Stimulated activated CD4-positive, alpha-beta T cell treated with anti-CD3 and anti-CD28 coated beads, Interleukin-1b, Interleukin-23, amount 100 ng/mL, for 48 hours (primary cell): ENCODE data around the gene BHLHE41.

ENCODE experiments used
- DNase-seq: peaks from one replicate; pipeline ENCODE4 v3.0.0-alpha.2; 2020

BHLHE41 gene

DNA sequence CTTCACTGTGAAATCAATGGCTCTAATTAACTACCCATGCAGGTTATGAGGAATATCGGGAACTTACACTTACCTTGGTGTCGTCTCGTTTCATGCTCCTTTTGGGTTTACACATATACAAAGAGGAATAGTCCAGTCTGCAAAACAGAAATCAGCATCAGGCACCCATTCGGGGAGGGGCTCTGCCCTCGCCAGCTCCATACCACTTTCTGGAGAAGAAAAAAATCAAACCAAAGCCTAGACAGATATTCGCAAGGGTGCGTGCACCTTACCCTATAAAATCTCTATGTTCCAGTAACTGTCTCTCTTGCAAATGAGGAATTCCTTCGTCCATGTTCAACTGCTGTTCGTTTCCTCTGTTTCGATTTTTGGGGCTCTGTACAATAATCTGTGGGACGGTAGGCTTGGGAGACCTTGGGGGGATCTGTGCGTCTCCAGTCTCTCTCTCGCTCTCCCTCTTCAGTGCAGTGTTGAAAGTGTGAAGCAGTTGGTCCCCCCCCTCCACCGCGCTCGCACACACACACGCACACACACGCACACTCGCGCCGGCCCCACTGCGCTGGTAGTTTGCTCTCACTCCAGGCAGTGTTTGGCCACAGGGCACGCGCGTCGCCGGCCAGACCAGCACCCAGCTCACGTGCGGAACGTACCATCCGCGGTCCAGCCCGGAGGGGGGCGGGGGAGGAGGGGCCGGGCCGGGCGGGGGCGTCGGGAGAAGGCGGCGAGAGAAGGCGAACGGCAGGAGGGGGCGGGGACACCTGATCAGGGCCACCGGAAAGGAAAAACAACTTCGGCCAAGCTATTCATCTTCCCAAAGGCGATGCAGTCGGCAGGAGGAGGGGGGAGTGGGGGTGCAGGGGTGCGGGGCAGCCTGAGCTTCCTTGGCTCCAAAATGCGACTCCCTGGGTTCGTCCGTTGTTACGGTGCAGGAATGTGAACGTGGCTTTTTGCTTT, at the start of gene BHLHE41:
TSS of gene BHLHE41 (minus strand) at position 592 of the 954 bp plus-strand sequence. CDS start at position 334, 258 bp downstream.
- no peak for DNase-seq

DNA sequence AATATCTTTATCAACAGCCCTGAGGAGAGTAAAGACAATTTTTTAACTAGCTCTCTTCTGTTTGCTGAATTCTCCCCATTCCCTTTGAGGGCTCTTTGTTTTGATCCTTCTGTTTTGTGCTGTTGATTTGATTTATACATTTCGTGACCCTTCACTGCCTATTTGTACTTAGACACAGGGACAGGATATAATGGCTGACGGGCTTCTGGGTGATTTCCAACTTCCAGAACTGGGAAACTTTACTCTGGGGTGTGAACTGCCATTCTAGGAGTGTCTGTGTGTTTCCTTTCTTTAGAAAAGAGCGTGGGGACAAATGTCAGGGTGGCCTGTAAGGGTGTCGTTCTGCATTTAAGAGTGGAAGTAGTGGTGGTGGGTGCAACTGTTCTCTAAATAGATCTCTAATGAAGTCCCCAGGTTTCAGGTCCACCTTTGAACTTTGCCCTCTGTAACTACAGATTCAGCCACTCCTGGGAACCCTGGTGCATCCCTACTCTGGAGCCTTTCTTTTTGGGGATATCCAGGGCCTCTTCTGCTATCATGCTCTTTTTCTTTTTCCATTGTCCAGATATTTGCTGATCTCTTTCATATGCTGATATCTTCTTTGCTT, 48.2 kb upstream of the BHLHE41 start:
- no peak for DNase-seq

DNA sequence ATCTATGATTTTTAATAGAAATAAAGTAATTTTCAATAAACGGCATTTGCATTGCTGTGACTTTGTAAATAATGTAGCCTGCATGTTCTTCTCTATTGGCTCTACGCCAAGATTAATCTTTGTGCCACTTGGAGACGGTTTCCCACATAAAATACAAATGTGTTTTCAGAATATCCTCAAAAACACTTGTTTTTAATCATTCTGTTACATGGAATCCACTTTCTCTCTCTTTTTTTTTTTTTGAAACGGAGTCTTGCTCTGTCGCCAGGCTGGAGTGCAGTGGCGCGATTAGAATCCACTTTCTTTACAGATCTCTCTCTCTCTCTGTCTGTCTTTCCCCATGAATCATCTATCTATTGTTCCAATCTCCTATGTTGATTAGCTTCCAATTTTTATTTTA, 47.7 kb upstream of the BHLHE41 start:
- no peak for DNase-seq

GRCh38 chr12:26172013-26172412, 47.2 kb upstream of the BHLHE41 start:
- DNase-seq = no peak

DNA sequence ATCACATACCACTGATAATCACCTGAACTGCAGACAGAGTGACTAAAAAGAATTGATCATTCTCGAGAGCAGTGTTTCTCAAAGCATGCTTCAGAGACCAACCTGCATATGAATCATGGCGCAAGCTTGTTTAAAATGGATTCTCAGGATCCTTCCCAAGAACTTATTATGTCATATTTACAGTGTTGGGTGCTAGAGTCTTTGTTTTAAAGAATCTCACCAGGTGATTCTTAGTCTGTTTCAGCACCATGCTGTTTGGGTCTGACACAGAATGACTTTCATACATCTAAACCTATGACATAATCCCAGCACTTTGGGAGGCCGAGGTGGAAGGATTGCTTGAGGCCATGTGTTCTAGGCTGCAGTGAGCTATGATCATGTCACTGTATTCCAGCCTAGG, 39.3 kb upstream of the BHLHE41 start:
- no peak for DNase-seq

- no peak for DNase-seq
Measured at GRCh38 chr12:26162905-26163304, 38.1 kb upstream of the BHLHE41 start.

DNA sequence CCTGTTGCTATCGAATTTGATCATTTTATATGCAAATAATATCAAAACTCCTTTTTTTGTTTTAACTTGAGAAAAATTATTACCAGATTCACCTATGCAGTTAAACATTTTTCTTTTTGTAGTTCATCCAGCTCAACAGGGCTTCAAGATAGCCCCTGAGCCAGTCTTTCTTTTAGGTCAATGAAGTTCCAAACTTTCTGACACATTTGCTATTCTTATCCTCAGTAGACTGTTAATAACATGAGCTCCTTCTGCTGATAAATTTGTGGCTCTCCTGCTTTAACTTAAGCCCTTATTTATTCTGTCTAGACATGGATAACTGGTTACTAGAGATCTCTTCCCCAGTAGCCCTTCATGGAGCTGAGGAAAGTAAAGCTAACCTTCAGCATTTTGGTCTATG, 37.3 kb upstream of the BHLHE41 start:
- DNase-seq = no peak

- no peak for DNase-seq
Measured at GRCh38 chr12:26158078-26158764, 33.4 kb upstream of the BHLHE41 start.

GRCh38 chr12:26157001-26157400, 32.2 kb upstream of the BHLHE41 start:
- no peak for DNase-seq

GRCh38 chr12:26156201-26156871, 31.5 kb upstream of the BHLHE41 start:
- no peak for DNase-seq

GRCh38 chr12:26153421-26154154, 28.8 kb upstream of the BHLHE41 start:
- DNase-seq = no peak

DNA sequence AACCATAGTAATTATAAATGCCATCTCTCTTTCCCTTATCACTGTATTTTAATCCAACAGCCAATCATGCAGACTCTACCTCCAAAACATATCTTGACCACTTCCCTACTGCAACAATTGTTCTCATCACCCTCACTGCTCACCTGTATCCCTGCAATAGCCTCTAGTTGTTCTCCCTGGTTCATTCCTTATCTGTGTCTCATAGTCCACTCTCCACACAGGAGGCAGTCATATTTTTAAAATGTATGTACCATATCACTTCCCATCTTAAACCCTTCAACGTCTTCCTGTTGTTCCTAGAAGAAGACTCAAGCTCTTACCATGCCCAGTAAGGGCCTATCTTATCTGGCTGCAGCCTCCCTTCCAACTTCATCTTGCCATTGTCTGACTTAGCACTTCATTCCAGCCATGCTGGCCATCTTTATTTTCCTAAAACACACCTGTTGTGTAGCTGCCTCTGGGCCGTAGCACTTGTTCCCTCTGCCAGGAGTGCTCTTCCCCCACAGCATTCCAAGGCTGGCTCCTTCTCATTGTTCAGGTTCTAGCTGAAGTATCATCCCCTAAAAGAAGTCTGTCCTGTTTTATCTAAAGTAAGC, 27.8 kb upstream of the BHLHE41 start:
- DNase-seq = no peak

DNA sequence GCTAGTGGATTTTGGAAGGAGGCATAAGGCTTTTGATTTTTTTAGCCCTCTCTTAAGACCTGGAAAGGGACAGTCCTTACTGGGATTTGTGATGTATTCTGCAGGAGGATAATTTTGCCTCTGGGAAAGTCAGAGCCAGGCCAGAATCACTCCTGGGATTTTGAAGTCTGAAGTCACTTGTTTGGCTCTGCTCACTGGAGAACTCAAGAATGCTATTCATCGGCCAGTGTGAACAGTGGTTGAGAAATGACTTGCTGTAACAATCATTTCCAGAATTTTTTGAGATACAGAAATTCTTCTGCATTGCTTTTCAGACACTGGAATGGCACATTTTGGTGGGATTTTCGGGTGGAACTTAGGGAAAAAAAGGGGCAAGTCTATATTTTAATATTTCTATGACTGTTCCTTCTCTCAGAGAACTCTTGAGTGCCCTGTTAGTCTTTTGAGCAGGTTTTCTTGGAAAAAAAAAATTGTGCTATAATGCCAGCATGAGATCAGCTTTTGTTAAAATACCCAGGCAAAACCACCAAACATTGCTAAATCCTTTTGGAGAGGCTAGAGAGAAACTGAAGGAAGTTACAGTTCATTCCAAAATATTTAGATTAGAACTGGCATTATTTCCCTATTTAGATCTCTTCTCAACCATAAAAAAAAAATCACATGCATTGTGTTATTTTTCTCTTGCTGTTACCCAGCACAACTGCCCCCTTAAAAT, 26.1 kb upstream of the BHLHE41 start:
- DNase-seq = no peak

DNA sequence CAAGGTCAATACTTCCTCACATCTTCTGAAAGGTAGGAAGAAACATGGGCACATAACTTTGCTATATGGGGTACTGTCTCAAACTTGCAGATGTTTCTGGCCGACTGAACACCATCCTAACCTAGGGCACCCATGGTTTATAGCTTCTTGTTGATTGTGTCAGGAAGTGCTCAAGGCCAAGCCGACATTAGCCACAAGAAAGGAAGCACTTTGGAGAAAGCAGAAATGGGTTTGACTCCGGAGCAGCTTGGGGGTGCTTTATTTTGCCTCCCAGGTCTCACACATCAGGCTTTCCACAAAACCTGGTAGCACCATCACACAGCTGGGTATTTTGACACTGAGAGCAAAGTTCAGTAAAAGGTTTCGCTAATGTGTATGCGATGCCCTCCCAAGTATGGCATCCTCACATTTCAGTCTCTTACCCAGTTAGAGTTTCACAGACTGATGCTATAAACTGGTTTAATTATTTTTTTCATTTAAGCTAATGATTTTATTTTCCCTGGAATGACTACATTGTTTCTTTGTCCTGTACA, 25.2 kb upstream of the BHLHE41 start:
- DNase-seq = no peak

DNA sequence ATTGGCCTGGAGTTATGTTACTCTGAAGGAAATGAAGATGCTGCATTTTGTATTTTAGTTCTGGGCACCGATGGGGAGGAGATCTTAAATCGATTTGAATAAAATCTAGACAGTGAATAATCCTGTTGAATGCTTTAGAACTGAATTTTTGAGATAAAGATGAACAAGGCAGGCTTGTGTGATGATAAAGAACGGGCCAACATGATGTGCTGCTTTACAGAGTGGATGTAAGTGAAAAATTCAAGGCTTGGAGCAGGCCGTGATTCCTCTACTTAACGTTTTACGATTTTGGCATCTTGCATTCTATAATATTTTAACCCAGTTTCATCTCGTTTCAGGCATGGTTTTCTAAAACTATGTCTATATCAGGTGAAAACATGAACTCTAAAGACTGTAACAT, 23.5 kb upstream of the BHLHE41 start:
- DNase-seq = no peak

- no peak for DNase-seq
Measured at GRCh38 chr12:26143291-26143690, 18.5 kb upstream of the BHLHE41 start.

DNA sequence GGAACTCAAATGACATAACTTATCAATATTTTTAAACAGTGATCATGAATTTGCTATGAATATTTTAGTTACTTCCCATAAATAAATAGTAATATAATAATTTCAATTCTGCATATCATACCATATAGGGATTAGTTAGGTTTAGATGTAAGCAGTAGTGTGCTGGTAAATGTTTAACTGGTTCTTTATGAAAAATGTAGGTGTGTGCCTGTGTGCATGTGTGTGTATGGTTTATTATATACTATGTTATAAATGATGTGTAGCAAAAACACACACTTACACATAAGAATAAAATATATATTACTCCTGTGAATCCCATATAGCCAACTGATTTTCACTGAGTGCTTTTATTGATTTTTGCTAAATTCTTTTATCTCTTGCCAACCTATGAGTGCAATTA, 14.0 kb upstream of the BHLHE41 start:
- no peak for DNase-seq

- DNase-seq = no peak
Measured at GRCh38 chr12:26136688-26137087, 11.9 kb upstream of the BHLHE41 start.

DNA sequence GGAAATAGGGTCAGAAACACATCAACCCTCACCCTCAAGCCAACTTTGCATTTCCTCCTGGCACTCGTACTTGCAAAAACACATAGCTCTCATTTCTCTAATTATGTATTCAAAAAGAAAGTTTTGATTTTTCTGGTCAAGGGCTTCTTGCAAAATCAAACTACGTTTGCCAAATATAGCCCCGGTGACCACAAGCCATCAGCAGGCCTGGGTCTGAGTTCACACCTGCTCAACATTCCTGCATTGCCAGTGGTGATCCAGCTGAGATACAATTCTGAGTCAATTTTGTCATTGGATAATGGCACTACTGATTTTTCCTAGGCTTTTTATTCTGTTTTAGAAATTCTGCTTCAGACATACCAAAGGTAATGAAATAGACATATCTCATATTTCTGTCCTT, 10.7 kb upstream of the BHLHE41 start:
- no peak for DNase-seq

- DNase-seq = no peak
Measured at GRCh38 chr12:26135010-26135420, 10.2 kb upstream of the BHLHE41 start.

DNA sequence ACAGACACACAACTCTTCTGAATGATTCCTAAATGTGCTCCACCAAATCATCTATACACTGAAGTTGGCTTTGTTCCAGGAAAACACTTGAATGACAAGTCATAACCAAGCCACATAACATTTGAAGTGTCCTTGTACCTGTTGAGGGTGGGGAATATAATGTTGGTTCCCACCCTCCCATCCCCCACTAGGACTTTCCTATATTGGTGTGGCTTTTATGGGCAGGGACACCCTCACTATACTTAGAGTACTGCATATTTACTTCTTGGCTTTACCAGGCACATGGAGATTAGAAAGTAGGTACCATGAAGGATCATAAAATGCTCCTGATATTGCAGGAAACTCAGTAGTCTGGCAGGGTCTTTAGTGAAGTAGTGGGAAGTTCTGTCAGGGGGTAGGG, 9.7 kb upstream of the BHLHE41 start:
- DNase-seq = no peak
